Urinary bladder (tissue), 4 donors: ENCODE results near the gene FAM234A. TPM values are rescaled to one million over a fixed set of nuclear protein-coding genes. Genes with fewer than 3 reads are reported as not detected.
"Not testable (repeated sequence)": the region's sequence is repeated elsewhere in the genome, so short reads cannot be mapped to it uniquely, and the experiment has no call there.

Experiments used
- DNase-seq: peaks from one replicate; pipeline ENCODE4 v3.0.0-alpha.2; 2015; ENCODE audit errors: extremely low spot score
- H3K27ac ChIP-seq: one replicate; pipeline ENCODE4 v1.5.1; 2013; ENCODE audit warnings: low read depth, mild to moderate bottlenecking, moderate library complexity
- H3K36me3 ChIP-seq: one replicate; pipeline ENCODE4 v1.6.1; 2013; ENCODE audit warnings: mild to moderate bottlenecking, moderate library complexity; ENCODE audit not compliant: insufficient read depth
- H3K4me1 ChIP-seq: one replicate; pipeline ENCODE4 v1.6.1; 2013; ENCODE audit warnings: mild to moderate bottlenecking, moderate library complexity; ENCODE audit not compliant: insufficient read depth
- H3K4me3 ChIP-seq: one replicate; pipeline ENCODE4 v1.5.1; 2013; ENCODE audit warnings: low read depth, low read length
- WGBS: extraction: QIAGEN DNeasy Blood & Tissue Kit; methylation state at CpG from one replicate; pipeline ENCODE4 v1.1.7; 2013; 5-methylcytosine and 5-hydroxymethylcytosine counted together
- polyA plus RNA-seq: library from polyadenylated mRNA; stranded (reverse); fragments of 200-250 nt; gene quantifications from one replicate; pipeline ENCODE4 v1.2.3, GENCODE V29; 2013
- total RNA-seq: library from RNA; depleted of rRNA; stranded (reverse); fragments of >200 nt; gene quantifications from one replicate; pipeline ENCODE4 v1.2.3, GENCODE V29; 2014
- donor health status: healthy with polysubstance abuse.
- donor health status: healthy.

The FAM234A gene
- total and polyA plus RNA-seq, 2 donors: 38.8 to 115 TPM

DNA sequence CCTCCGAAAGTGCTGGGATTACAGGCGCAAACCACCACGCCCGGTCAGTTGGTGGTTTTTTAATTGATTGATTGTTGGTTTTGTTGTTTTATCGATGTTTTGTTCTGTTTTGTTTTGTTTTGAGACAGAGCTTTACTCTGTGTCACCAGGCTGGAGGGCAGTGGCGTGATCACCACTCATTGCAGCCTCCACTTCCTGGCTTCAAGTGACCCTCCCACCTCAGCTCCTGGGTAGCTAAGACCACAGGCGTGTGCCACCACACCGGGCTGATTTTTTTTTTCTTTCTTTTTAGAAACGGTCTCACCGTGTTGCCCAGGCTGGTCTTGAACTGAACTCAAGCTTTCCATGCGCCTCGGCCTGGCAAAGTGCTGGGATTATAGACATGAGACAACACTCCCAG, 12.4 kb downstream of the FAM234A start:
- H3K4me3 ChIP-seq: no peak overlapping the region
- no peaks in the 10 kb centered on the region for H3K36me3 ChIP-seq
- no peaks in the 10 kb centered on the region for H3K4me1 ChIP-seq
- DNase-seq: no peak
- H3K27ac ChIP-seq: no peak overlapping the region
- 95% methylated on average over 12 of the region's 12 CpGs for WGBS

DNA sequence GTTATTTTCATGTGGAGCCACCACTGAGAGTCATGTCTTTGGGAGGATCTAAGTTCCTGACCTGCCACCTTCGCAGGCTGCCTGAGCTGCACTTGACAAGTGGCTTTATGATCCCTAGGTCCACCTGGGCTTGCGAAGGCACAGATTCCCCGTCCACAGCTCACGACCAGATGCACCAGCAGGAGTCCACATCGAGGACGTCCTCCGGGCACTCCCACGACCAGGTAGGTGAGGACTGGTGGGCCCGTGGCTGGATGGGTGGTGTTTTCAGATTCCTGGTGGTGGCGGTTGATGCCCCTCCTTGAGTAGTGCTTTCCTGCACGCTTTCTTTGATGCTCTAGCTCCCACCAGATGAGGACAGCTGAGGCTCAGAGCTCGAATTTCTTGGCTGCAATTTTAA, 14.8 kb downstream of the FAM234A start:
- H3K36me3 ChIP-seq: peaks cover 2% of the 10 kb centered on the region
- no peaks in the 10 kb centered on the region for H3K4me1 ChIP-seq
- DNase-seq: no peak
- no peak overlapping the region for H3K27ac ChIP-seq
- 82% methylated on average over 12 of the region's 12 CpGs for WGBS
- no peak overlapping the region for H3K4me3 ChIP-seq

DNA sequence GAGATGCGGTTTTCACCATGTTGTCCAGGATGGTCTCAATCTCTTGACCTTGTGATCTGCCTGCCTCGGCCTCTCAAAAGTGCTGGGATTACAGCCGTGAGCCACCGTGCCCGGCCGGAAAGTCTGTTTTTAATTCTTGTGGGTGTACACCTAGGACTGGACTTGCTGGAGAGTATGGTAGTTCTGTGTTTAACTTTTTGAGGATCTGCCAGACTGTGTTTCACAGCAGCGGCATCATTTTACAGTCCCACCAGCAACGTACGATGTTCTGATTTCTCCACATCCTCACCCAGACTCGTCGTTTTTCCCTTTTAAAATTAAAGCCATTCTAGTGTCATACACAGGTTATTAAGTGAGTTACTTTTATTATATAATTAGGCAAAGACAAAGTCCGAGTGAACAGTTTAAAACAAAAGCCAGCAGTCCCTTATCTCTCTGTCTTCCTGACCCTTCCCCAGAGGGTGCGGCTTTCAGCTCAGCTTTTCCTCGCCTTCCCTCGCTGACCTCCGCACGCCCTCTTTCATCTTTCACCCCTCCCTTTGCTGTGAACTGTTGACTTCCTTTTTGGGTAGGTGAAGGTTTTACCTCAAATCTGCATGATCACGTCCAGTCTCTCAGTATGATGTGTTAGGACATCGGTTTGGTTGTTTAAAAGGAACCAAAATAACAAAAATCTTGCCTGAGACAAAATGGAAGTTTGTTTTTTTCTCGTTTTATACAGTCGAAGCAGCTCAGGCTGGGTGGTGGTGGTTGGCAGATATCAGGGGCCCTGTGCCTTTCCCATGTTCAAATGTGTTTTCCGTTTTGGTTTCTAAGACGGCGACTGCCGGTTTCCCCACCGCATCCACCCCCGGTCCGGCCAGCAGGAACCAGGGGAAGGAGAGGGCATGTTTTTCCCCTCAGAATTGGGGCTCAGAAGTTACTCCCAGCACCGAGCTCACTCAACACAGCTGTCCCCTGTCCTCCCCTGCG, 18.0 kb downstream of the FAM234A start:
- no peak overlapping the region for H3K4me3 ChIP-seq
- H3K36me3 ChIP-seq: peaks cover 2% of the 10 kb centered on the region
- 54% methylated on average over 30 of the region's 30 CpGs for WGBS
- H3K27ac ChIP-seq: no peak overlapping the region
- DNase-seq: no peak
- H3K4me1 ChIP-seq: no peaks in the 10 kb centered on the region

DNA sequence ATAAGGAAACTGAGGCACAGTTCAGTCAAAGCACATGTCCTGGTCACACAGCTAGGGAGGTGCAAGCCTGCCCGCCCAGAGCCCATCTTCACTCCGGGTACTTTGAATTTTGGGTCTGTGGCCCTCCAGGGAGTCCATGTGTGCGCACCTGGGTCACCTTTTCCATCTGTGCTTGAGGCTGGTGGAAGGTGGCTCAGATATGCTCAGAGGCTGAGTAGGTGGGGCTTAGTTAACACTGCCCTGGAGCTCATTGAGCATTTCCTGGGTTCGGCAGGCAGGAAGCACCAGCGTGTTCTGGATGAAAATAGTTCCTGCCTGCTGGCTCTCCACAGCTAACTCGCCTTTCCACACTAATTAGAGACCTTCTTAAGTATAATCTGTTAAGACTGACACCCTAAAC, 19.2 kb downstream of the FAM234A start:
- Histone ChIP-seq H3K4me3 (no peak overlapping the region), H3K4me1 (no peaks in the 10 kb centered on the region), H3K27ac (no peak overlapping the region), H3K36me3 (peaks cover 2% of the 10 kb centered on the region)
- no peak for DNase-seq
- 89% methylated on average over 6 of the region's 6 CpGs for WGBS

DNA sequence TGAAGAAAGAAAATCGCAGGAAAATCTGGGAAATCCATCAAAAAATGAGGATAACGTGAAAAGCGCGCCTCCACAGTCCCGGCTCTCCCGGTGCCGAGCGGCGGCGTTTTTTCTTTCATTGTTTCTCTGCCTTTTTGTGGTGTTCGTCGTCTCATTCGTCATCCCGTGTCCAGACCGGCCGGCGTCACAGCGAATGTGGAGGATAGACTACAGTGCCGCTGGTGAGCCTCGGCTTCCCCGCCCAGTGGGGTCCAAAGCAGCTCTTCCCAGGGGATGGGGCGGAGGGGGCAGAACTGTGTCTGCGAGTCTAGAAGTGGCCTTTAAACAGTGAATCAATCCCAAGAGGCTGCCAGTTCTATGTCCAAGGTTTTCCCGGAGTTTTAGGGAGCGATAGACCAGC, 19.8 kb downstream of the FAM234A start:
- Histone ChIP-seq H3K27ac (no peak overlapping the region), H3K4me3 (no peak overlapping the region), H3K36me3 (peaks cover 2% of the 10 kb centered on the region), H3K4me1 (no peaks in the 10 kb centered on the region)
- WGBS: 96% methylated on average over 25 of the region's 25 CpGs
- DNase-seq: no peak

DNA sequence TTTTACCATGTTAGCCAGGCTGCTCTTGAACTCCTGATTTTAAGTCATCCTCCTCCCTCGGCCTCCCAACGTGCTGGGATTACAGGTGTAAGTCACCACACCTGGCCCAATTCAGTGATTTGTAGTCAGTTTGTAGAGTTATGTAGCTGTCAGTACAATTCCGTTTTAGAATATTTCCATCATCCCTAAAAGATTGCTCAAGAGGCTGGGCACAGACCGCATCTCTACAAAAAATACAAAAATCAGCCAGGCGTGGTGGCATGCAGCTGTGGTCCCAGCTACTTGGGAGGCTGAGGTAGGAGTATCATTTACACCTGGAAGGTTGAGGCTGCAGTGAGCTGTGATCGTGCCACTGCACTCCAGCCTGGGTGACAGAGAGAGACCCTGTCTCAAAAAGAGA, 20.6 kb downstream of the FAM234A start:
- Histone ChIP-seq H3K4me1 (no peaks in the 10 kb centered on the region), H3K4me3 (no peak overlapping the region), H3K36me3 (peaks cover 2% of the 10 kb centered on the region), H3K27ac (no peak overlapping the region)
- no peak for DNase-seq
- 97% methylated on average over 6 of the region's 6 CpGs for WGBS

DNA sequence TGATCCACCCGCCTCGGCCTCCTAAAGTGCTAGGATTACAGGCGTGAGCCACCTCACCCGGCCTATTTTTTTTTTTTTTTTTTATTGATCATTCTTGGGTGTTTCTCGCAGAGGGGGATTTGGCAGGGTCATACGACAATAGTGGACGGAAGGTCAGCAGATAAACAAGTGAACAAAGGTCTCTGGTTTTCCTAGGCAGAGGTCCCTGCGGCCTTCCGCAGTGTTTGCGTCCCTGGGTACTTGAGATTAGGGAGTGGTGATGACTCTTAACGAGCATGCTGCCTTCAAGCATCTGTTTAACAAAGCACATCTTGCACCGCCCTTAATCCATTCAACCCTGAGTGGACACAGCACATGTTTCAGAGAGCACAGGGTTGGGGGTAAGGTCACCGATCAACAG, 23.5 kb downstream of the FAM234A start:
- H3K27ac ChIP-seq, DNase-seq, H3K4me3 ChIP-seq, H3K4me1 ChIP-seq, H3K36me3 ChIP-seq: not testable (repeated sequence)
- WGBS: 90% methylated on average over 10 of the region's 13 CpGs

DNA sequence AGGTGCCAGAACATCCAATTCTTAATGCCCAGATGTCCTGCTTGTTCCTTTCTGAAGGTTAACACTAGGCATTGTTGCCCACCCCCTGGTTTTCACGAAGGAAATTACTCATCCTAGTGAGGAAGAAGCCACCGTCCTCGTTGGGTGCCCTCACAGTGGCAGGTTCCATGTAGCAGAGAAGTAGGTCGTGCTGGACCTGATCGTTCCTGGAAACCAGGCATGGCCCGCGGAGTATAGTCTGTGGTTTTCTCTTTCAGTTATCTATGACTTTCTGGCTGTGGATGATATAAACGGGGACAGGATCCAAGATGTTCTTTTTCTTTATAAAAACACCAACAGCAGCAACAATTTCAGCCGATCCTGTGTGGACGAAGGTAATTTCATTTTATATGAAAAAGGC, 24.6 kb downstream of the FAM234A start:
- WGBS: 80% methylated on average over 10 of the region's 10 CpGs
- no peak for DNase-seq
- no peaks in the 10 kb centered on the region for H3K4me1 ChIP-seq
- peaks cover 7% of the 10 kb centered on the region for H3K36me3 ChIP-seq
- H3K4me3 ChIP-seq: no peak overlapping the region
- H3K27ac ChIP-seq: no peak overlapping the region

DNA sequence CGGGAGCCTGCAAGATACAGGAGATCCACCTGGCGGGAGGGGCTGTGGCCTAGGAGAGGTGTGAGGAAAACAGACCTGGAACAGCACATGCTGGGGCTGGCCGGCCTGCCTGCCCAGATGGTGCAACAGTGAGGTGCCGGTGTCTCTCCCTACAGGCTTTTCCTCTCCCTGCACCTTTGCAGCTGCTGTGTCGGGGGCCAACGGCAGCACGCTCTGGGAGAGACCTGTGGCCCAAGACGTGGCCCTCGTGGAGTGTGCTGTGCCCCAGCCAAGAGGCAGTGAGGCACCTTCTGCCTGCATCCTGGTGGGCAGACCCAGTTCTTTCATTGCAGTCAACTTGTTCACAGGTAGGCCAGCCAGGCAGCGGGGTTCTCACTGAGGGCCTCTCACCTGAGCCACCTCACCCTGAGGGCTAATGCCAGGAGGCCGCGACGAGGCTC, 25.2 kb downstream of the FAM234A start:
- no peak overlapping the region for H3K4me3 ChIP-seq
- H3K36me3 ChIP-seq: peaks cover 12% of the 10 kb centered on the region
- H3K4me1 ChIP-seq: no peaks in the 10 kb centered on the region
- no peak for DNase-seq
- no peak overlapping the region for H3K27ac ChIP-seq
- 86% methylated on average over 13 of the region's 13 CpGs for WGBS

DNA sequence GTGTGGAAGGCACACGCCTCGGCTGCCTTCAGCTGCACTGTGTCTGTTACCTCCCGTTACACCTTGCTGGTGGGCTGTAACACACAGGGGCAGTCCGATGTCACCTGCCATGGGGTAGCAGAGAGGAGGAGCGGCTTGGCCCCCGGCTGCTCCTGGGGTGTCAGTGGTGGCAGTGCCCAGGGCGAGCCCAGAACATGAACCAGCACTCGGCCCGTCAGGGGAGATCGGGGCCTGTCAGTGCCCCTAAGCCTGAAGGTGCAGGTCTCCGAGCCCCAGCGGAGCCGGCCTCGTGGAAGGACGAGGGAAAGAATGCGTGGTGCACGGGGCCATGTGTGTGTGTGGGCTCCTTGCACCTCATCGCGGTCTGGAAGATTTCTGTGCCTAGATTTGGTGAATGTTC, 25.7 kb downstream of the FAM234A start:
- Histone ChIP-seq H3K27ac (no peak overlapping the region), H3K4me1 (no peaks in the 10 kb centered on the region), H3K36me3 (peaks cover 12% of the 10 kb centered on the region), H3K4me3 (no peak overlapping the region)
- 93% methylated on average over 19 of the region's 19 CpGs for WGBS
- DNase-seq: no peak

DNA sequence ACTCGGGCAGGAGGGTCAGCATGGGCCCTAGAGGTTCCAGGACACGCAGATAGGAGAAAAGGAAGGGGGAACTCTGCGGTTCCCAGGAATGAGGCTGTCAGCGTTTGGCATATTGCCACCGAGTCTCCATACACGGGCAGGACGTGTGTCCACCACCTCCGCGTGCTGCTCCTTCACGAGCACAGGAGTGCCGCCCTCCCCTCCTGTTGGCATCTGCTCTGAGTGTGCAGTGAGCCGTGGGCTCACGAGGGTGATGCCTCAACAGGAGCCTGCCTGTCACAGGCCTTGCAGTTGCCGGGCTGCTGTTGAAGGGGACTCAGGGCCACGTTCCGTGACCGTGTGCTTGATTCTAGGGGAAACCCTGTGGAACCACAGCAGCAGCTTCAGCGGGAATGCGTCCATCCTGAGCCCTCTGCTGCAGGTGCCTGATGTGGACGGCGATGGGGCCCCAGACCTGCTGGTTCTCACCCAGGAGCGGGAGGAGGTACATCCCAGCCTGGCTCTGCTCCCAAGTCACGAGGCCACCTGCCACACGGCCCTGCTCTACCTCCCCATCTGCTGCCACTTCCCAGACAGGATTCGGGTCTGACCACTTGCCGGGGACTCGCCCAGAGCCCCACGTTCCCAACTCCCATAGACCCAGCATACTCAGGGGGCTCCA, 26.5 kb downstream of the FAM234A start:
- Histone ChIP-seq H3K4me3 (no peak overlapping the region), H3K4me1 (no peaks in the 10 kb centered on the region), H3K27ac (no peak overlapping the region), H3K36me3 (peaks cover 12% of the 10 kb centered on the region)
- 84% methylated on average over 28 of the region's 28 CpGs for WGBS
- DNase-seq: no peak

DNA sequence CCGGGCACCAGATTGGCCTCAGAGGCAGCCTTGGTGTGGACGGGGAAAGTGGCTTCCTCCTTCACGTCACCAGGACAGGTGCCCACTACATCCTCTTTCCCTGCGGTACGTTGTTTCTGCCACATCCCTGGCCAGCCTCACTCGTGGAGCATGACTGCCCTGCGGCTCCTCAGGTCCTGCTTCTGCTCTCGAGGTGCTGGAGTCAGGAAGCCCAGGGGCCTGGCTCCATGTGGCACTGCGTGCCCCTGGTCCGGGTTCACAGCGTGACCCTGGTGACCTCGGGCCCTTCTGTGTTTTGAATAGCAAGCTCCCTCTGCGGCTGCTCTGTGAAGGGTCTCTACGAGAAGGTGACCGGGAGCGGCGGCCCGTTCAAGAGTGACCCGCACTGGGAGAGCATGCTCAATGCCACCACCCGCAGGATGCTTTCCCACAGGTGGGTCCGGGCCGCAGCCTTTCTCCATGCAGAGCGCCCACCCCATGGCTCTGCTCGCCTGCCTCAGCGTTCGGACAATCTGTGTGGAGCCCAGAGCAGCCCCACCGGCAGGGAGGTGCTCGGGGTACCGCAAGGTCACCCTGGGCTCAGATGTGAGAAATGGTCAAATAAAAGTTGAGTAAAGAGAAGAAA, 27.6 kb downstream of the FAM234A start:
- WGBS: 93% methylated on average over 29 of the region's 29 CpGs

DNA sequence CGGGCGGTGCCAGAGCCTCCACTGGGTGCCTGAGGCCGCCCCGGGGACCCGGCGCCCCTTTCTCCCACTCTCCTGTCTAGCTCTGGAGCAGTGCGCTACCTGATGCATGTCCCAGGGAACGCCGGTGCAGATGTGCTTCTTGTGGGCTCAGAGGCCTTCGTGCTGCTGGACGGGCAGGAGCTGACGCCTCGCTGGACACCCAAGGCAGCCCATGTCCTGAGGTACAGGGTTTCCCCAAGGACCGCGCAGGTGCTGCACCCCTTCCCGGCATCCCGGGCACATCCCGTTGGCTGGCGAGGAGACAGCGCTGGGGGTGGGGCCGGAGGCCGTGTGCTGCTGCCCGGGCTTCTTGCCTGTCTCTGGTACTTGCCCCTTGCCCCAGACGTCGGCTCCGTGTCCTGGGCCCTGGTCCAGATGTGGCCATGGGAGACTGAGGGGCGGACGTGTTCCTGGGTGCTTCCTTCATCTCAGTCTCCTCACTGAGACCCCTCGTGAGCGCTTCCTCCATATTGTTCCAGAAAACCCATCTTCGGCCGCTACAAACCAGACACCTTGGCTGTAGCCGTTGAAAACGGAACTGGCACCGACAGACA, 28.7 kb downstream of the FAM234A start:
- H3K36me3 ChIP-seq: peaks cover 12% of the 10 kb centered on the region
- H3K4me3 ChIP-seq: no peak overlapping the region
- DNase-seq: no peak
- no peaks in the 10 kb centered on the region for H3K4me1 ChIP-seq
- H3K27ac ChIP-seq: no peak overlapping the region
- 95% methylated on average over 35 of the region's 35 CpGs for WGBS

More for the DNA sequence above, 27.6 kb downstream of the FAM234A start:
- no peak overlapping the region for H3K4me3 ChIP-seq
- no peaks in the 10 kb centered on the region for H3K4me1 ChIP-seq
- no peak overlapping the region for H3K27ac ChIP-seq
- no peak for DNase-seq
- H3K36me3 ChIP-seq: peaks cover 12% of the 10 kb centered on the region
